ENCODE measurements around the gene TASOR2.
A peak's percentile ranks its signal among the peaks of the same experiment; 100 is the strongest.

Gene TASOR2

GRCh38 chr10:5730766-5731165 is 46.1 kb downstream of the TASOR2 start:
- TF ChIP-seq POLR2AphosphoS5 (IDR thresholded peaks at IDR 0.05; ENCODE audit: low read depth, low read length) = no peak
- TF ChIP-seq POLR2A (IDR thresholded peaks at IDR 0.05; ENCODE audit: low read depth, low read length) = no peak
- TF ChIP-seq PAX5 (IDR thresholded peaks at IDR 0.05; ENCODE audit: insufficient read depth, low read length, severe bottlenecking) = no peak
- no peak for TF ChIP-seq POU2F2 (IDR thresholded peaks at IDR 0.05; ENCODE audit: low read depth, low read length)
- no peak for TF ChIP-seq SPI1 (IDR thresholded peaks at IDR 0.05; ENCODE audit: low read depth, low read length)
- no peak for TF ChIP-seq TAF1 (IDR thresholded peaks at IDR 0.05; ENCODE audit: low read depth, low read length)
- no peak for DNase-seq (ENCODE audit: insufficient read length, low spot score)
- no peak for FAIRE-seq

GRCh38 chr10:5731559-5731958 is 46.9 kb downstream of the TASOR2 start:
- DNase-seq (ENCODE audit: insufficient read length, low spot score) (no peak), FAIRE-seq (peak; percentile 62)
- TF ChIP-seq TAF1 (IDR thresholded peaks at IDR 0.05; ENCODE audit: low read depth, low read length) = no peak
- no peak for TF ChIP-seq SPI1 (IDR thresholded peaks at IDR 0.05; ENCODE audit: low read depth, low read length)
- TF ChIP-seq PAX5 (IDR thresholded peaks at IDR 0.05; ENCODE audit: insufficient read depth, low read length, severe bottlenecking) = no peak
- TF ChIP-seq POLR2AphosphoS5 (IDR thresholded peaks at IDR 0.05; ENCODE audit: low read depth, low read length) = no peak
- TF ChIP-seq POLR2A (IDR thresholded peaks at IDR 0.05; ENCODE audit: low read depth, low read length) = no peak
- no peak for TF ChIP-seq POU2F2 (IDR thresholded peaks at IDR 0.05; ENCODE audit: low read depth, low read length)

DNA sequence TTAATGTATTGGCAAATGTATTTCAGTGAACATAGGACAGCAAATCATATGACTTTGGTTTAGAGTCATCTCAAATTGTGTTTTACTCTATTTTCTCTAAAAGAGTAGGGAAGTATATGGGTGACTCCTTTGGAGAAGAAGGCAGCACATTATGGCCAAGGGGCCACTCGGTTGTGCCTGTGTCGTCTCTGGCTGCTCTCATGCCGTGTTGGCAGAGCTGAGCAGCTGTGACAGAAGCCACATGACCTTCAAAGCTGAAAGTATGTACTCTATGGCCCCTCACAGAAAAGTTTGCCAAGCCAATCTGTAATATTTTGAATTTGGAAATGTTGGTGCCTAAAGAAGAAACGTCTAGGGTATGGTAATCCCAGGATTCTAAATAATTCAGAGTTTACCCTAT is 47.5 kb downstream of the TASOR2 start:
- DNase-seq (ENCODE audit: insufficient read length, low spot score) = no peak
- TF ChIP-seq PAX5 (IDR thresholded peaks at IDR 0.05; ENCODE audit: insufficient read depth, low read length, severe bottlenecking) (no peak), POLR2AphosphoS5 (IDR thresholded peaks at IDR 0.05; ENCODE audit: low read depth, low read length) (no peak), POLR2A (IDR thresholded peaks at IDR 0.05; ENCODE audit: low read depth, low read length) (no peak), POU2F2 (IDR thresholded peaks at IDR 0.05; ENCODE audit: low read depth, low read length) (no peak), TAF1 (IDR thresholded peaks at IDR 0.05; ENCODE audit: low read depth, low read length) (no peak), SPI1 (IDR thresholded peaks at IDR 0.05; ENCODE audit: low read depth, low read length) (no peak)
- no peak for FAIRE-seq
